Left cardiac atrium (tissue), 4 donors: ENCODE measurements around the gene KCTD4. TPM values are rescaled to one million over a fixed set of nuclear protein-coding genes. Genes with fewer than 3 reads are reported as not detected.
"Not testable (repeated sequence)": the region's sequence is repeated elsewhere in the genome, so short reads cannot be mapped to it uniquely, and the experiment has no call there.

Experiments used
- ATAC-seq, 2 donors: fragments of 200-7000 bp; cut with Tn5 transposase; one replicate each; pipeline ENCODE4 v1.9.1; 2020; ENCODE audit warnings: mild to moderate bottlenecking in 2 of 2, moderate library complexity in 2 of 2
- DNase-seq: peaks from one replicate; pipeline ENCODE4 v3.0.0-alpha.2; 2020
- intact Hi-C, 2 donors: fragments of 100-400 bp; cut with DNase I; formaldehyde crosslinking; loops; one replicate each; pipeline versions ENCODE4 v1.14.1 to v1.15.1; 2022 to 2023
- long read RNA-seq: library from polyadenylated mRNA; unstranded; transcript quantifications from one replicate; pipeline ENCODE4 v2.0.0, GENCODE V29; 2021
- total RNA-seq, 2 donors: library from RNA; stranded (reverse); fragmentation: NEBNext Ultra II Directional; extraction: Animal tissue kit (Norgen Biotek cat#: 25700); gene quantifications; one replicate each; pipeline ENCODE4 v1.2.1, GENCODE V29; 2021
- donor health status: DM: no; HTN: yes; CAD: no.
- donor health status: DM: no; HTN: yes; CAD: no; lungs with severe emphysema.
- donor health status: DM: yes; HTN: yes; CAD: no.
- donor health status: Dilated cardiomyopathy.

Gene KCTD4
- not detected for total RNA-seq
- long read RNA-seq, result 0 reads

DNA sequence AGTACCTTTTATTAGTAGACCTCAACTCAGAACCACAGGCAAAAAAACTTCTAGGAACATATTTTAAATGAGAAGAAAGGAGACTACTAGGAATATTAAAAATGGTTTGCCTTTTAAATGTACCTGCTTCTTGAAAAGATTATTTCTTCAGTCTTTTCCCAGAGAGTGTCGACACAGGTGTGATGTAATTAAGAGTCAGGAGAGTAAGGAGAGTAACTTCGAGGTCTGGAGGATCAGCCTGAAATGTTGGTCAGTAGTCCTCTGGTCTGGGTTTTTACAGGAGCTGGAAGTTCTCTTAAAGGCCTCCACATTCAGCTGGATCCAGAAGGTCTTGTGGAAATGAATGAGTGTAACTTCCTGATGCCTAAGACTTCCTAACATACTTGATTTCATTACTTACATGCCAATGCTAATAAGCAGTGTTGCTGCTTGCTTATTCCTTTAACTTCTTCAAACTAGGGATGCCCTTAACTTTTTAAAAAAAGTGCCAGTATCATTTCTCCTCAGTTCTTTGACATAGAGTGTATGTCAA, at the start of gene KCTD4:
KCTD4 (minus strand) TSS at position 345 of the 532 bp plus-strand sequence. CDS start 6,478 bp downstream, outside the sequence.
- peak in 1 of 2 donors; percentile 25 for ATAC-seq
- intact Hi-C loops, result no loop called here
- DNase-seq, result no peak

DNA sequence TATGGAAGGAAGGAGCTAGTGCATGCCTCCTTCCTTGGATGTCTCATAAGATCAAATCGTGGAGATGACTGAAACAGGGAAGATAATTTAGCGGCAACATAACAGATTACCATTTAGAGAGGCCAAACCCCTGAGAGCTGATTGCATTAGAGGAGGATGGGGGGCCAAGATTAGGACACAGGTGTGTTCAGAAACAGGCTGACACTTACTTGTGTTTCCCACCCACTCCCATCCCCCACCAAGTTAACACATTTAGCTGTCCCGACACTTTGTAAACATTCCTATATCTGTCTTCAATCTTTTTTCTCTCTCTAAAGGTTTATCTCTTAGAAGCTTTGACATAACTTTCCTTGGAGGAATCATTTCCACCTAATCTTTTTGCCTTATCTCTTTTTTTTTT, 48.8 kb upstream of the KCTD4 start:
- ATAC-seq (no peak), DNase-seq (no peak)
- intact Hi-C loops, result no loop called here

DNA sequence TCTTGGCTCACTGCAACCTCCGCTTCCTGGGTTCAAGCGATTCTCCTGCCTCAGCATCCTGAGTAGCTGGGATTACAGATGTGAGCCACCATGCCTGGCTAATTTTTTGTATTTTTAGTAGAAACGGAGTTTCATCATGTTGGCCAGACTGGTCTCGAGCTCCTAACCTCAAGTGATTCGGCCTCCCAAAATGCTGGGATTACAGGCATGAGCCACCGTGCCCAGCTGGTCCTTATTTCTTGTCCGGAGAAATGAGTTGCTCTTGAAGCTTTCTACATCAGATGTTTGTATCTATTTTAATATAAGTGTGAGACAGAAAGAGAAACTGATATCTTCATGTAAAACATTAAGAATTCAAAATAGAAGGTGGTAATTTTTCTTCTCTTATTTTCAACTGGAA, 43.9 kb upstream of the KCTD4 start:
- ATAC-seq, DNase-seq, intact Hi-C loops: not testable (repeated sequence)

DNA sequence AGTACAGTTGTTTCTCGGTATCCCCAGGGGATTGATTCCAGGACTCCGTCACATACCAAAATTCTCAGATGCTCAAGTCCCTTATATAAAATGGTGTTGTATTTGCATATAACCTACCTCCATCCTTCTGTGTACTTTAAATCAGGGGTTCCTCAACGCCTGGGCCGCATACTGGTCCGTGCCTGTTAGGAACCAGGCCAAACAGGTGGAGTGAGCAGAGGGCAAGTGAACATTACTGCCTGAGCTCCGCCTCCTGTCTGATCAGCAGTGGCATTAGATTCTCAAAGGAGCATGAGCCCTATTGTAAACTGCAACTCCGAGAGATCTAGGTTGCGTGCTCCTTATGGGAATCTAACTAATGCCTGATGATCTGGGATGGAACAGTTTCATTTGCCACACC, 42.2 kb upstream of the KCTD4 start:
- intact Hi-C loops, result no loop called here
- no peak for ATAC-seq
- DNase-seq, result no peak

GRCh38 chr13:45242524-45242923, 41.7 kb upstream of the KCTD4 start:
- no peak for DNase-seq
- intact Hi-C loops, result no loop called here

DNA sequence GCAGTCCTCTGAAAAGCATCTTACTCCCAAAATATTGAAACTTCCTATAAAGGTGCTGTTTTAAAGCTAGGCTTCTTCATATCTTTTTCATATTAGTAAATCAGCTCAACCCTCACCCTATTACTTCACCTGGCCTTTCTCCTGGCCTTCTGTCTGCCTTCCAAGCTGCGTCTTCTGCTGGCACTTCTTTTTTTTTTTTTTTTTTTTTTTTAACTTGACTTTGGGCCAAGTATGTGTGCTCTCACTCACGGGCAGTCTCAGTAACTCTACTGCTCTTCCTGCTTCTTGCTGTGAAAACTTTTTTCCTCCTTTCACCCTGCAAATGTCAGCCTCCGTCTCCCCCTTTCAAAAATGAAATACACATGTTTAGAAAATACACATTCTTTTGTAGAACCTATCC, 41.2 kb upstream of the KCTD4 start:
- intact Hi-C loops, result no loop called here
- DNase-seq, result no peak
- peak; percentile 59 to 86 for ATAC-seq

More at GRCh38 chr13:45242524-45242923, 41.7 kb upstream of the KCTD4 start:
- ATAC-seq, result no peak

DNA sequence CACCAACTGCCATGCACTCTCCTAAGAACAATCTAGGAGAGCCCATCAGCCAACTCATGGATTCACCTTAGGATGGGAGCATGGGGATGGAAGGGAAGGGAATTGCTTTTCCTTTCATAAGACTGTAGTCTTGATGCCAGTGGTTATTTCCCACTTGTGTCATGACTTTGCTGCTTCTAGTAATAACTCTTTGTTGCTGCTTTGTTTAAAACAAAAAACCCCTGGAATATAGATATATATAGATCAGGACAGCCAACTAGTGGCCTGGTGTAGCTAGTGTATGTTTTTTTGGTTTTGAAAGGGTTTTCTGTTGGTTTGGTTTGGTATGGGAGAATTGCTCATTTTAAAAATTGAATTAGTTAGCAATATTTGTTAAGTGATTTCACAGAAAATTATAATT, 39.3 kb upstream of the KCTD4 start:
- DNase-seq (no peak), ATAC-seq (no peak)
- intact Hi-C loops, result no loop called here

GRCh38 chr13:45238945-45239795, 38.3 kb upstream of the KCTD4 start:
- intact Hi-C loops, result no loop called here
- DNase-seq, result no peak
- ATAC-seq, result no peak

GRCh38 chr13:45232591-45232990, 31.7 kb upstream of the KCTD4 start:
- no peak for ATAC-seq
- intact Hi-C loops, result no loop called here
- no peak for DNase-seq

- DNase-seq (no peak), ATAC-seq (no peak)
- intact Hi-C loops, result no loop called here
Observed at GRCh38 chr13:45231722-45232121, 30.9 kb upstream of the KCTD4 start.

DNA sequence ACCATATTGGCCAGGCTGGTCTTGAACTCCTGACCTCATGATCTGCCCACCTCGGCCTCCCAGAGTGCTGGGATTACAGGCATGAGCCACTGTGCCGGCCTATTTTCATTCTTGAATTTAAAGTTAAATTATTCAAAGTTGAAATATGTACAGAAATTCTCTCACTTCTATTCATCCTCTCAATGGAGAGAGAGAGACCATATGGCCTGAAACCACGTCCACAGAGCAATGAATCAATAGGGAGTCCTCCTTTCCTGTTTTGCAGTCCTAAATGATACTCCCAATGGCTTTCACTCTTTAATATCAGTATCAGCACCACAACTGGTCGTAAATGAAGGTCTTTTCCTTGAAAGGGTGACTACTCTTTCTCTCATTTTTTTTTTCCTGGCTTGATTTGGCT, 30.5 kb upstream of the KCTD4 start:
- no peak for ATAC-seq
- intact Hi-C loops, result no loop called here
- no peak for DNase-seq

DNA sequence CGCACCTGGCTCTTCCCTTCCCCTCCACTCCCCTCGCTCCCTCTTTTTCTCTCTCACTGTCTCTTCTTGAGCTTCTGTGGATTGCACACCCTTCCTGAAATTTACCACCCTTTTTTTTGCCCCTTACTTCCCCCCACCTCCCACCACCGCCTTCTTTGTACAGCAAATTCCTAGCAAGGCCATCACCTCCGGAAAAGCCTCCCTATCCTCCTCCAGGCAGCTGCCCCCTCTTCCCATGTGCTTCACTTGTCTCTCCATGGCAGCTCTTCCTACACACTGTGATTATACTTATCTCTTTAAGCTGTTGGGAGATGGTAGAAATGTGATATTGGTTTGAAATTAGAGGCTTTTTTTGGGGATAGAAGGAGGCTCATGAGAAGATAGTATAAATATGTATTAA, 28.3 kb upstream of the KCTD4 start:
- intact Hi-C loops, result no loop called here
- DNase-seq (no peak), ATAC-seq (peak in 1 of 2 donors; percentile 27)

- DNase-seq (no peak), ATAC-seq (no peak)
- intact Hi-C loops, result no loop called here
Observed at GRCh38 chr13:45228002-45228401, 27.2 kb upstream of the KCTD4 start.

GRCh38 chr13:45226024-45226423, 25.2 kb upstream of the KCTD4 start:
- DNase-seq (no peak), ATAC-seq (no peak)
- intact Hi-C loops, result no loop called here

- intact Hi-C loops, result no loop called here
- no peak for DNase-seq
- no peak for ATAC-seq
Observed at GRCh38 chr13:45225370-45225769, 24.5 kb upstream of the KCTD4 start.

GRCh38 chr13:45224176-45224575, 23.3 kb upstream of the KCTD4 start:
- no peak for DNase-seq
- intact Hi-C loops, result no loop called here
- ATAC-seq, result no peak

DNA sequence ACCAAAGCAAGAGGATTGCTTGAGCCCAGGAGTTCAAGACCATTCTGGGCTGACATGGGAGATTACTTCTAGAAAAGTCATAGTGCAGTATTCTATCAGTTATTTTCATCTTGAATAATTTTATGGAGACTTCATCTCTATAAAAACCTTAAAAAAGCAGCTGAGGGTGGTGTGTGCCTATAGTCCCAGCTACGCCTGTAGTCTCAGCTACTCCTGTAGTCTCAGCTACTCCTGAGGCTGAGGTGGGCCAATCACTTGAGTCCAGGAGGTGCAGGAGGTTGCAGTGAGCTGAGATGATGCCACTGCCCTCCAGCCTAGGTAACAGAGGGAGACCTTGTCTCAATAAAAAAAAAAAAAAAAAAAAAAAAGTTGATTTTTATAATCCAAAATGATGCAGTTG, 22.1 kb upstream of the KCTD4 start:
- DNase-seq (no peak), ATAC-seq (no peak)
- intact Hi-C loops, result no loop called here

DNA sequence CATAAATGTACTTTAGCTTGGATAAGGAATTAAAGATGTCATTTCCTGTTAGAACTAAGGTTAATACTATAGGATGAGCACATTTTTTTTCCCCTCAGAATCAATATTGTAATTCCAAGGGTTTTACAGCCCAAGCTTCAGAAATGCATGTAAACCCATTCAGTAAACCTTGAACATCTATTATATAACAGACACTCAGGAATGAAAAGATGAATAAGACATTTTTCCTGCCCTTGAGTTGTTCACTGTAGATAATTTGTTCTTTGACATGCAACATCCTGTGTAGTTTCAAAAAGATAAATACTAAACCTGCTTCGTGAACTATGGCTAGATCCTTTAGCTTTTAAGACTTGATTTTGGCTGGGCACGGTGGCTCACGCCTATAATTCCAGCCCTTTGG, 21.7 kb upstream of the KCTD4 start:
- ATAC-seq (no peak), DNase-seq (no peak)
- intact Hi-C loops, result no loop called here

- no peak for DNase-seq
- no peak for ATAC-seq
- intact Hi-C loops, result no loop called here
Observed at GRCh38 chr13:45220403-45220802, 19.6 kb upstream of the KCTD4 start.

DNA sequence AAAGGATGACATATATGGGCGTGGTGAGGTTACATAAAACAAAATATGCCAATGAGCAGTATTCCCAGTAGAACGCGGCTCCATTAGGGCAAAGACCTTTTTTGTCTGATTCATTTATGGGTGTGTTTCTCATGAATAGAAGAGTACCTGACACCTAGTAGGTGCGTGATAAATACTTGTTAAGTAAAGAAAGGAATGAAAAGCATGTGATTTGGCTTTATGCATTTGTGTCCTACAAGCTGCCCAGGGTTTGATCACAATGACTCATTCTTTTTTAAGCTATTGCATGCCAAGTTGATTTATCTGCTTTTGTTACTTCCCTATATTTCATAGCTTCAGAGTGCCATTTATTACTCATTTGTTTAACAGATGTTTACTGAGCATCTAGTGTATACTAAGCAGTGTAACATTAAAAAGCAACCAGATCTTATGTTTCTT, 19.1 kb upstream of the KCTD4 start:
- DNase-seq, result no peak
- peak in 1 of 2 donors; percentile 60 for ATAC-seq
- intact Hi-C loops, result no loop called here
